Brain microvascular endothelial cell (primary cell): ENCODE results near the gene CDC14A.

Experiments used
- DNase-seq: peaks from one replicate; pipeline ENCODE4 v3.0.0-alpha.2; 2020
- H3K27ac ChIP-seq: fragments of 250-450 bp; sonication (Bioruptor Pico); 2 replicates; pipeline ENCODE4 v1.5.1; 2020; ENCODE audit warnings: mild to moderate bottlenecking, moderate library complexity
- H3K27me3 ChIP-seq: fragments of 250-450 bp; sonication (Bioruptor Pico); replicated peaks from 2 replicates; pipeline ENCODE4 v1.5.1; 2020; ENCODE audit warnings: mild to moderate bottlenecking
- H3K36me3 ChIP-seq: fragments of 250-450 bp; sonication (Bioruptor Pico); replicated peaks from 2 replicates; pipeline ENCODE4 v1.5.1; 2020; ENCODE audit warnings: mild to moderate bottlenecking
- H3K4me3 ChIP-seq: 2 replicates; pipeline ENCODE4 v1.5.1; 2011; ENCODE audit warnings: low read depth, mild to moderate bottlenecking, control low read depth, low read length, moderate library complexity
- CTCF ChIP-seq: IDR thresholded peaks from 2 replicates; pipeline ENCODE4 v1.5.1; 2011; ENCODE audit warnings: low read depth, mild to moderate bottlenecking, moderate library complexity, low read length, control low read depth, inconsistent platforms; ENCODE audit errors: missing control alignments
- in situ Hi-C: cut with HindIII; loops from 2 replicates; pipeline ENCODE4 v1.10.0; 2017; ENCODE audit warnings: low sequenced_read_pairs, low pct_ligation_motif_present

The CDC14A gene

GRCh38 chr1:100320311-100321099, 31.8 kb upstream of the CDC14A start:
- Histone ChIP-seq H3K27me3 (no peaks in the 10 kb centered on the region), H3K27ac (no peak overlapping the region), H3K36me3 (no peaks in the 10 kb centered on the region), H3K4me3 (no peak overlapping the region)
- in situ Hi-C loops: no loop called here
- DNase-seq: no peak
- no peak for TF ChIP-seq CTCF

- no peak for TF ChIP-seq CTCF
- Histone ChIP-seq H3K27ac (no peak overlapping the region), H3K4me3 (no peak overlapping the region), H3K27me3 (no peaks in the 10 kb centered on the region), H3K36me3 (no peaks in the 10 kb centered on the region)
- DNase-seq: no peak
- in situ Hi-C loops: no loop called here
These were observed 31.2 kb upstream of the CDC14A start for GRCh38 chr1:100321100-100321493.

- no peak overlapping the region for H3K27ac ChIP-seq
- in situ Hi-C loops: no loop called here
- H3K27me3 ChIP-seq: no peaks in the 10 kb centered on the region
- no peaks in the 10 kb centered on the region for H3K36me3 ChIP-seq
- no peak for DNase-seq
- TF ChIP-seq CTCF: no peak
- H3K4me3 ChIP-seq: no peak overlapping the region
These were observed 30.8 kb upstream of the CDC14A start for GRCh38 chr1:100321506-100321905.

- Histone ChIP-seq H3K36me3 (no peaks in the 10 kb centered on the region), H3K27me3 (no peaks in the 10 kb centered on the region), H3K4me3 (no peak overlapping the region), H3K27ac (no peak overlapping the region)
- no peak for DNase-seq
- TF ChIP-seq CTCF: no peak
- in situ Hi-C loops: no loop called here
These were observed 29.7 kb upstream of the CDC14A start for GRCh38 chr1:100322436-100323211.

GRCh38 chr1:100323419-100324106, 28.7 kb upstream of the CDC14A start:
- in situ Hi-C loops: no loop called here
- no peak overlapping the region for H3K27ac ChIP-seq
- no peaks in the 10 kb centered on the region for H3K36me3 ChIP-seq
- no peaks in the 10 kb centered on the region for H3K27me3 ChIP-seq
- no peak for TF ChIP-seq CTCF
- no peak overlapping the region for H3K4me3 ChIP-seq
- DNase-seq: no peak
